Esophagus muscularis mucosa (tissue), 4 donors: Measurements from ENCODE around the gene GALNT11. TPM values are rescaled to one million over a fixed set of nuclear protein-coding genes. Genes with fewer than 3 reads are reported as not detected.

Experiments used
- DNase-seq: peaks from one replicate; pipeline ENCODE4 v3.0.0-alpha.2; 2017; ENCODE audit errors: extremely low spot score
- H3K27ac ChIP-seq, 4 donors: fragments of 200-600 bp; sonication (generic); replicated peaks in 1 of 4; 1 replicate in 3 of 4; 2 replicates in 1 of 4; pipeline ENCODE4 v1.5.1; 2016 to 2019; ENCODE audit warnings: mild to moderate bottlenecking in 1 of 4
- H3K27me3 ChIP-seq, 4 donors: fragments of 200-600 bp; sonication (generic); one replicate each; pipeline versions ENCODE4 v1.5.1 to v1.6.0; 2016 to 2019
- H3K36me3 ChIP-seq, 4 donors: fragments of 200-600 bp; sonication (generic); one replicate each; pipeline ENCODE4 v1.5.1; 2016 to 2019
- H3K4me1 ChIP-seq, 4 donors: fragments of 200-600 bp; sonication (generic); one replicate each; pipeline ENCODE4 v1.5.1; 2016 to 2019
- H3K4me3 ChIP-seq, 4 donors: fragments of 200-600 bp; sonication (generic); 1 replicate in 2 of 4; 2 replicates in 2 of 4; pipeline ENCODE4 v1.5.1; 2016 to 2019; ENCODE audit warnings: mild to moderate bottlenecking in 4 of 4, moderate library complexity in 1 of 4
- H3K9me3 ChIP-seq, 4 donors: fragments of 200-600 bp; sonication (generic); 1 replicate in 3 of 4; 2 replicates in 1 of 4; pipeline ENCODE4 v1.5.1; 2016 to 2019
- CTCF ChIP-seq, 3 experiments: fragments of 200-600 bp in 2 of 3; fragments of 450-650 bp in 1 of 3; sonication (generic) in 2 of 3; IDR thresholded peaks; one replicate each; pipeline ENCODE4 v1.5.1; 2017 to 2019; ENCODE audit warnings: antibody characterized with exemption in 3 of 3, mild to moderate bottlenecking in 2 of 3, moderate library complexity in 1 of 3
- EP300 ChIP-seq: sonication (generic); formaldehyde crosslinking; IDR thresholded peaks from one replicate; pipeline ENCODE4 v1.6.1; 2017; ENCODE audit warnings: antibody characterized with exemption
- POLR2A ChIP-seq: fragments of 450-650 bp; IDR thresholded peaks from one replicate; pipeline ENCODE4 v1.6.1; 2017; ENCODE audit warnings: antibody characterized with exemption, moderate library complexity, mild to moderate bottlenecking, low read depth
- POLR2AphosphoS5 ChIP-seq, 2 donors: sonication (generic); formaldehyde crosslinking; IDR thresholded peaks; one replicate each; pipeline ENCODE4 v1.6.1; 2017; ENCODE audit warnings: antibody characterized with exemption in 2 of 2
- WGBS: methylation state at CpG from one replicate; pipeline ENCODE4 v1.1.5; 2018; 5-methylcytosine and 5-hydroxymethylcytosine counted together
- intact Hi-C: fragments of 100-400 bp; cut with DNase I; formaldehyde crosslinking; loops from one replicate; pipeline ENCODE4 v1.15.1; 2023
- total RNA-seq, 4 donors: library from RNA; depleted of rRNA; stranded (reverse); fragments of >200 nt; gene quantifications; one replicate each; pipeline versions ENCODE4 v1.1.0 to v1.2.1, GENCODE V29; 2016

Gene GALNT11
- total RNA-seq, 4 donors from 2014 or later = 33.2 to 51.8 (median 39.5) TPM

GRCh38 chr7:152128741-152129461 lies 103.4 kb downstream of the GALNT11 start:
- no peaks in the 10 kb centered on the region for H3K27me3 ChIP-seq
- H3K4me1 ChIP-seq = no peaks in the 10 kb centered on the region
- intact Hi-C loops = no loop called here
- peak; percentile 21 for DNase-seq
- H3K36me3 ChIP-seq = peaks cover 13 to 95% (median 72%) of the 10 kb centered on the region in 4 donors
- TF ChIP-seq POLR2AphosphoS5 (IDR thresholded peaks at IDR 0.05) (no peak), POLR2A (no peak), EP300 (no peak)
- H3K4me3 ChIP-seq = no peak overlapping the region
- WGBS = 98% methylated on average over 59 of the region's 60 CpGs
- no peak overlapping the region for H3K27ac ChIP-seq
- peaks cover 0 to 7% (median 2%) of the 10 kb centered on the region in 4 donors for H3K9me3 ChIP-seq

- intact Hi-C loops = no loop called here
- WGBS = 95% methylated on average over 7 of the region's 7 CpGs
- TF ChIP-seq EP300 = no peak
- TF ChIP-seq POLR2AphosphoS5 (IDR thresholded peaks at IDR 0.05) = no peak
- no peak for TF ChIP-seq POLR2A
- no peak for TF ChIP-seq CTCF (IDR thresholded peaks at IDR 0.05)
- H3K4me3 ChIP-seq = no peak overlapping the region
- DNase-seq = no peak
- peaks cover 0 to 3% (median 0%) of the 10 kb centered on the region in 4 donors for H3K9me3 ChIP-seq
- H3K27me3 ChIP-seq = no peaks in the 10 kb centered on the region
- H3K36me3 ChIP-seq = peaks cover 13 to 91% (median 67%) of the 10 kb centered on the region in 4 donors
- H3K4me1 ChIP-seq = no peaks in the 10 kb centered on the region
- no peak overlapping the region for H3K27ac ChIP-seq
Observed at GRCh38 chr7:152129682-152130081, 104.2 kb downstream of the GALNT11 start.

- Histone ChIP-seq H3K4me1 (no peaks in the 10 kb centered on the region), H3K27me3 (no peaks in the 10 kb centered on the region), H3K36me3 (peaks cover 13 to 80% (median 62%) of the 10 kb centered on the region in 4 donors), H3K27ac (no peak overlapping the region), H3K9me3 (no peaks in the 10 kb centered on the region), H3K4me3 (no peak overlapping the region)
- TF ChIP-seq EP300 (no peak), POLR2AphosphoS5 (IDR thresholded peaks at IDR 0.05) (no peak), CTCF (IDR thresholded peaks at IDR 0.05) (no peak), POLR2A (no peak)
- intact Hi-C loops = no loop called here
- DNase-seq = peak; percentile 86
- 98% methylated on average over 34 of the region's 37 CpGs for WGBS
Observed at GRCh38 chr7:152130658-152131590, 105.5 kb downstream of the GALNT11 start.

- H3K4me1 ChIP-seq = peaks cover 2 to 8% (median 5%) of the 10 kb centered on the region in 4 donors
- no peak overlapping the region for H3K4me3 ChIP-seq
- intact Hi-C loops = no loop called here
- peak; percentile 85 for DNase-seq
- no peaks in the 10 kb centered on the region for H3K9me3 ChIP-seq
- WGBS = 93% methylated on average over 12 of the region's 12 CpGs
- no peak for TF ChIP-seq POLR2A
- TF ChIP-seq CTCF (IDR thresholded peaks at IDR 0.05) = no peak
- TF ChIP-seq EP300 = no peak
- no peak for TF ChIP-seq POLR2AphosphoS5 (IDR thresholded peaks at IDR 0.05)
- H3K27me3 ChIP-seq = no peaks in the 10 kb centered on the region
- no peak overlapping the region for H3K27ac ChIP-seq
- peaks cover 13 to 82% (median 61%) of the 10 kb centered on the region in 4 donors for H3K36me3 ChIP-seq
Observed at GRCh38 chr7:152131981-152132494, 106.6 kb downstream of the GALNT11 start.

GRCh38 chr7:152132812-152133211 lies 107.3 kb downstream of the GALNT11 start:
- H3K9me3 ChIP-seq = no peaks in the 10 kb centered on the region
- H3K27ac ChIP-seq = no peak overlapping the region
- peaks cover 8 to 11% (median 11%) of the 10 kb centered on the region in 4 donors for H3K4me1 ChIP-seq
- DNase-seq = no peak
- WGBS = 90% methylated on average over 5 of the region's 5 CpGs
- intact Hi-C loops = no loop called here
- TF ChIP-seq POLR2AphosphoS5 (IDR thresholded peaks at IDR 0.05) (no peak), POLR2A (no peak), CTCF (IDR thresholded peaks at IDR 0.05) (no peak), EP300 (no peak)
- H3K36me3 ChIP-seq = peaks cover 12 to 82% (median 61%) of the 10 kb centered on the region in 4 donors
- H3K27me3 ChIP-seq = no peaks in the 10 kb centered on the region
- H3K4me3 ChIP-seq = no peak overlapping the region
